WERI-Rb-1 (cell line): ENCODE results near the gene PEF1.

ENCODE experiments used
- DNase-seq: peaks from one replicate; pipeline ENCODE4 v3.0.0-alpha.2; 2020
- H3K27ac ChIP-seq: fragments of 250-450 bp; sonication (Bioruptor Pico); 2 replicates; pipeline ENCODE4 v1.5.1; 2020; ENCODE audit warnings: mild to moderate bottlenecking, moderate library complexity
- H3K27me3 ChIP-seq: fragments of 250-450 bp; sonication (Bioruptor Pico); 2 replicates; pipeline ENCODE4 v1.5.1; 2021; ENCODE audit warnings: mild to moderate bottlenecking, low read depth, moderate library complexity; ENCODE audit not compliant: insufficient read depth, severe bottlenecking
- H3K36me3 ChIP-seq: fragments of 250-450 bp; sonication (Bioruptor Pico); 2 replicates; pipeline ENCODE4 v1.5.1; 2020; ENCODE audit warnings: mild to moderate bottlenecking, moderate library complexity
- H3K4me3 ChIP-seq: 2 replicates; pipeline ENCODE4 v1.5.1; 2011; ENCODE audit warnings: low read depth, mild to moderate bottlenecking, control low read depth, low read length
- H3K9me3 ChIP-seq: fragments of 250-450 bp; sonication (Bioruptor Pico); 2 replicates; pipeline ENCODE4 v1.5.1; 2021; ENCODE audit warnings: mild to moderate bottlenecking, moderate library complexity; ENCODE audit not compliant: severe bottlenecking
- TF ChIP-seq, protein P1 (sequence below): IDR thresholded peaks from 2 replicates; pipeline ENCODE4 v1.5.1; 2011; ENCODE audit warnings: low read depth, mild to moderate bottlenecking, control low read depth, inconsistent platforms, low read length

The PEF1 gene

DNA sequence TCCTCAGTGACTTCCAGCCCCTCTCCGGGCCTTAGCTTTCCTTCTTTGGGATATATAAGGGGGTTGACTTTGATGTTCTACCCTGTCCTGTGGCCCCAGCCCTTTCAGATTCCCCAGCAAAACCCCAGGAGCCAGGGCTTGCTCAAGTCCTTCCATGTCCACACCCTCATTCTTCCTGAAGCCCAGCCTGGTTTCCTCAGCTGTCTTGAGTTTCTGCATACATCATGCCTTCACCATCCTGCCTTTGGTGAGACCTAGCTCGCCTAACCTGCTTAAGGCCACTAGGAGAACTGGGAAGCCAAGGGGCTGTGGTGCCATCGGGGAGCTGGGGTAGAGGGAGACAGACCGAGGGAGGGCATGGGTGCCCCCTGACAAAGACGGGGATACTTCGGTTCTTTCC, 17.2 kb upstream of the PEF1 start:
- H3K4me3 ChIP-seq: no peak overlapping the region
- no peak for DNase-seq
- TF ChIP-seq, protein P1, sequence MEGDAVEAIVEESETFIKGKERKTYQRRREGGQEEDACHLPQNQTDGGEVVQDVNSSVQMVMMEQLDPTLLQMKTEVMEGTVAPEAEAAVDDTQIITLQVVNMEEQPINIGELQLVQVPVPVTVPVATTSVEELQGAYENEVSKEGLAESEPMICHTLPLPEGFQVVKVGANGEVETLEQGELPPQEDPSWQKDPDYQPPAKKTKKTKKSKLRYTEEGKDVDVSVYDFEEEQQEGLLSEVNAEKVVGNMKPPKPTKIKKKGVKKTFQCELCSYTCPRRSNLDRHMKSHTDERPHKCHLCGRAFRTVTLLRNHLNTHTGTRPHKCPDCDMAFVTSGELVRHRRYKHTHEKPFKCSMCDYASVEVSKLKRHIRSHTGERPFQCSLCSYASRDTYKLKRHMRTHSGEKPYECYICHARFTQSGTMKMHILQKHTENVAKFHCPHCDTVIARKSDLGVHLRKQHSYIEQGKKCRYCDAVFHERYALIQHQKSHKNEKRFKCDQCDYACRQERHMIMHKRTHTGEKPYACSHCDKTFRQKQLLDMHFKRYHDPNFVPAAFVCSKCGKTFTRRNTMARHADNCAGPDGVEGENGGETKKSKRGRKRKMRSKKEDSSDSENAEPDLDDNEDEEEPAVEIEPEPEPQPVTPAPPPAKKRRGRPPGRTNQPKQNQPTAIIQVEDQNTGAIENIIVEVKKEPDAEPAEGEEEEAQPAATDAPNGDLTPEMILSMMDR: no peak
- peaks cover 11% of the 10 kb centered on the region; the same call in 1 of the 2 replicates for H3K36me3 ChIP-seq
- no peak overlapping the region for H3K27ac ChIP-seq
- no peaks in the 10 kb centered on the region for H3K27me3 ChIP-seq
- H3K9me3 ChIP-seq: no peaks in the 10 kb centered on the region

DNA sequence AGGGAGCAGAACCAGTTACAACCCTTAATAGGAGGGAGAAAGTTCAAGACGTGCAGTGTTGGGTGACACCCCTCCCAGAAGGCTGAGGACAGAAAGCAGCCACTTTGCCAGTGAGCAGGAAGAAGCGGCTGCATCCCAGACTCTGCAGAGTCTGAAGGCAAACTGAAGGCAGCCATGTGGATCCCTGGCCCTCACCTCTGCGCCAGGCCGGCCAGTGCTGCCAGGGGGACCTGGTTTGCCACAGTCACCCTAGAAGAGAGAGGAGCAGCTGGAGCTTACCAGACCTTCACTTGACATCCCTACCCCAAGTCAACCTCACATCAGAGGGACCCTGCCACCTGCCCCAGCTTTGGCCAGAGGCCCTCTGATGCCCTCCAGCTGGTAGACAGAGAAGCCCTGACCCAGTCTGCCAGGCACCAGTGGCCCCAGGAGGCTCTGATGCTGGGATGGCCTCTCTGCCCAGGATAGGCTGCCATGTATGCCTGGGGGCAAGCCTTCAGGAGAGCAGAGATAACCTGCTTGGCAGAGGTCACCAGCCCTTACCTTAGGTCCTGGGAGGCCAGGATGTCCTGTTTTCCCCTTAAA, 16.3 kb upstream of the PEF1 start:
- no peak for DNase-seq
- no peak overlapping the region for H3K27ac ChIP-seq
- H3K4me3 ChIP-seq: no peak overlapping the region
- no peaks in the 10 kb centered on the region for H3K9me3 ChIP-seq
- TF ChIP-seq, protein P1: no peak
- H3K27me3 ChIP-seq: no peaks in the 10 kb centered on the region
- peaks cover 11% of the 10 kb centered on the region; the same call in 1 of the 2 replicates for H3K36me3 ChIP-seq

DNA sequence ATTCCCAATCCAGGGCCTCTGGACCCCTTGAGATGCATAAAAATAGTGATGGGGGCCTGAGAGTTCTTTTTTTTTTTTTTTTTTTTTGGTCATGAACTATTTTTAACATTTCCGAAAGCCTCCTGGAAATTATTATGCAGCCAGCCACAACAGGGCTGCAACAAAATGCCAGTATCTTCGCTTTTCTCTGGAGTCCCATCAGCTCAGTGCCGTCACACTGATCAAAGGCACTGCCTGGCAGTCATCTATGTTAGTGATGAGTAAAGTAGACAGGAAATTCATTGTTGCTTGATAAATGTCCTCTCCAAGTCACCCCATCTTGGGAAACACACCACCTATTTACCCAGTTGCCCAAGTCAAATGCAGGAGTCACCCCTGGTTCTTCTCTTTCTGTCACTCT, 15.2 kb upstream of the PEF1 start:
- Histone ChIP-seq H3K4me3 (no peak overlapping the region), H3K36me3 (peaks cover 11% of the 10 kb centered on the region; the same call in 1 of the 2 replicates), H3K9me3 (no peaks in the 10 kb centered on the region), H3K27ac (no peak overlapping the region), H3K27me3 (no peaks in the 10 kb centered on the region)
- no peak for DNase-seq
- TF ChIP-seq, protein P1: no peak

DNA sequence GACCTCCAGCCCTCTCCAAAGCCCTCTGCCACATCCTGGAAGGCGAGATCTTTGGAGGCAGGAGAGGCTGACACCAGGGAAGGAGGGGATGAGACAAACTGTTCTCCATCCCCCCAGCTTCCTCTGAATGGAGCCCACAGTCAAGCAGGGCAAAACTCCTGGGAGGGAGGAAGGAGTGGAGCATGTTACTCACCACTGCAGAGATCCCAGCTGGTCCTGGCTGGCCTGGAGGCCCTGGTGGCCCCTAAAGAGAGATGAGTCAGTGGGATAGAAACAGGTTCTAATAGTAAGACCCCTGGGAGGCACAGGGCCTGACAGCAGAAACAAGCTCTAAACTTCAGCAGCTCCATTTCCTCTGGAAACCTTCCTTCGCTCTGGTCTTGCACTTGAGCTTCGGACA, 14.0 kb upstream of the PEF1 start:
- Histone ChIP-seq H3K4me3 (no peak overlapping the region), H3K27me3 (no peaks in the 10 kb centered on the region), H3K27ac (no peak overlapping the region), H3K36me3 (peaks cover 11% of the 10 kb centered on the region; the same call in 1 of the 2 replicates), H3K9me3 (no peaks in the 10 kb centered on the region)
- TF ChIP-seq, protein P1: no peak
- no peak for DNase-seq

DNA sequence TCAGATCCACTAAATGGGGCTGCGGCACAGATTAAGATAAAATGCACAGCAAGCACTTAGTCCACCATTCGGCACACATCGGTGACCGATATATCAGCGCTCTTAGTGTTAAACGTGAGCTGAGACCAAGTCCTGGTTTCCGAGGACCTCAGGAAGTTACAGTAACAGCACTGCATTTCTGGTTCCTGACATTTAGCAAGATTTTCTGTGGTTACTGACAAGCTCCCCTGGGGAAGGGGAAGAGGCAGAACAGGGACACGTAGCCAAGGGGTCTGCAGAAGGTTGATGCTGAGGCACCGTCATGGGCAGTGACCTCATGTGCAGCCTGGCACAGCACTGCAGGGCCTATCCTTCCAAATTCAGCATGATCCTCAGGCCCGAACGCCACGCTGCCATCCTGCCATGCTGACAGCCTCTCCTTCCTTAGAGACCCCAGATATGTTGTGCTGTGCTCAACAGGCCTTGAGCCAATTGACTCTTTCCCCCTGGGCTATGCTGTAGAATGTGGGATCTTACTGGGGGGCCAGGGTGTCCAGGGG, 13.4 kb upstream of the PEF1 start:
- Histone ChIP-seq H3K36me3 (peaks cover 14% of the 10 kb centered on the region), H3K9me3 (no peaks in the 10 kb centered on the region), H3K4me3 (no peak overlapping the region), H3K27me3 (no peaks in the 10 kb centered on the region), H3K27ac (no peak overlapping the region)
- TF ChIP-seq, protein P1: no peak
- DNase-seq: no peak
